Eye (tissue), 1 donor: ENCODE data around the gene NUP37.
"Not testable (repeated sequence)": the region's sequence is repeated elsewhere in the genome, so short reads cannot be mapped to it uniquely, and the experiment has no call there.

Experiments
- DNase-seq: peaks from one replicate; pipeline ENCODE4 v3.0.0-alpha.2; 2015

NUP37 gene

DNA sequence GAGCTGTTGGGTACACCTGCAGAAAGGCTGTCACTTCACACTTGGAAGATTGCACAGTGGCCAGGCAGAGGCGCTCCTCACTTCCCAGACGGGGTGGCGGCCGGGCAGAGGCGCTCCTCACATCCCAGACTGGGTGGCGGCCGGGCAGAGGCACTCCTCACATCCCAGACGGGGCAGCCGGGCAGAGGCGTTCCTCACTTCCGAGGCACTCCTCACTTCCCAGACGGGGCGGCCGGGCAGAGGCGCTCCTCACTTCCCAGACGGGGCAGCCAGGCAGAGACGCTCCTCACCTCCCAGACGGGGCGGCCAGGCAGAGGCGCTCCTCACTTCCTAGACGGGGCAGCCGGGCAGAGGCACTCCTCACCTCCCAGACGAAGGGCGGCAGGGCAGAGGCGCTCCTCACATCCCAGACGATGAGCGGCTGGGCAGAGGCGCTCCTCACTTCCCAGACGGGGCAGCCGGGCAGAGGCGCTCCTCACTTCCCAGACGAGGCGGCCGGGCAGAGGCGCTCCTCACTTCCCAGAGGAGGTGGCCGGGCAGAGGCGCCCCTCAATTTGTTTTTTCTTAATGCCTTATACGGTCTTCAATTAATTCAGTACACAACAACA lies 30.6 kb downstream of the NUP37 start:
- not testable (repeated sequence) for DNase-seq

DNA sequence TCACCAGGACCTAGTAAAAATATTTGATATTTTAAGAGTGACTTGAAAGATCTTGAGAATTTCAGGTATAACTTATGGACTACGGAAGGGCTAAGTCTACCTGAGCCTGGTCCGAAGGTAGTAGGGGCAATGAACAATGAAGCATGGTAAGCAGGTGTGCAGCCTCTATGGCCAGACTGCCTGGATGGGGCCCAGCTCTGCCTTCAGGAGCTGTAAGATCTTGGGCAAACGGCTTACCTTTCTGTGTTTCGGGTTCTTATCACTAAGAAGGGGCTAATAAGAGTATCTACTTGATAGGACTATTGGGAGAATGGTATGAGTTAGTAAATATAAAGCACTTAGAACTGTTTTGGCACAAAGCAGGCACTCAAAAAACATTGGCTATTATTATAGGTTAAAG lies 39.1 kb downstream of the NUP37 start:
- DNase-seq = no peak

DNA sequence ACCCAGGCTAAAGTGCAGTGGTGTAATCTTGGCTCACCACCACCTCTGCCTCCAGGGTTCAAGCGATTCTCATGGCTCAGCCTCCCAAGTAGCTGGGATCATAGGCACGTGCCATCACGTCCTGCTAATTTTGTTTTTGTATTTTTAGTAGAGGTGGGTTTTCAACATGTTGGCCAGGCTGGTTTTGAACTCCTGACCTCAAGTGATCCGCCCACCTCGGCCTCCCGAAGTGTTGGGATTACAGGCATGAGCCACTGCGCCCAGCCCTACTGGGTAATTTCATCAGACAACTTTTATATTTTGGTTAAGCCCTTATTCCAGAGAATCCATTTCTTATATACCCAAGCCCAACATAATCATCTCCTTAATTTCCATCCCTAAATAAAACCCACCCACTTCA lies 47.8 kb downstream of the NUP37 start:
- not testable (repeated sequence) for DNase-seq

DNA sequence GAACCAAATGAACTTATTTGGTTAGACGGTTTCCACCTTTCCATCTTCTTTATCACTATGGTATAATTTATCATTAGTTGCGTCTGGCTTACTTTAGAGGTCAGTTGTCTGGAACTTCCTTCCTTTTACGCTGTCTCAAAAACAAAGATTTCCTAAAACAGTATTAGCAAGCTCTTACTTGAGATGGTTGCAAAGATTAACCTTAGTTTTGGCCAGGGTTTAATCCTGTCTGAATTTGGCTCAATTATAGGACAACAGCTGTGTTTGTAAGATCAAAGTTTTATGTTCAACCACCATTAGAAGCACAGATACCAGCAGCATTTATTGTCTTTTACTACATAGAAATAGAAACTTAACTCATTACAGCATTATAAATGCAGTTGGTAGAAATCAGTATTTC lies 50.2 kb downstream of the NUP37 start:
- DNase-seq = no peak

DNA sequence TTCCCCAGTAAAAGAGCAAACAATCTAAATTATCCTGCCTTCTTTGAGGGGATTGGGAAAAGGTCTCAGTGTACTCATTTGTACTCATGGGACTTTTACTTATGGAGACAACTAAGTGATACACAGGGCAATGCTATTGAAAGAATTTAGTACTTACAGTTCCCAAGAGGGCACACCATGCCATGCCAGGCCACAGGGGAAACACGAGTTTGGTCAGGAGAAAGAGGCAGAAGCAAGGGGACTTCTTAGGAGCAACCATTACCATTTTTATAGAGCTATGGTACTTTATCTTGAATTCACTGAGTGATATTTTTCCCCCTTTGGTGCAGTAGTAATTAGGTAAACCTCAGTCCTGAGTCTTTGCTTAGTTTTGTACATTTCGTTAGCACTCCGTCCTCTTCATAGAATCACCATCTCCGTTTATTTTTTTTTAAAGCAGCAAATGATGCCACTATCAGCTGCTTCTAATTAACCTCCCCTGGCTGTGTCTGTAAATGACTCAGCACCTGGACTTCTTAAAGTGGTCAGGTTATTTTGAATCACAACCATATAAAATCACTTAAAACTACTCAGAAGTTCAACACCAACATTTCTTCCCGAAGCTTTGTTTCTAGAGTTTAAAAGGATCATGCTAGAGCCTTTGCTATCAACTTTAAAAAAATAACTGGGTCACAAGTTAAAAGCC lies 52.2 kb downstream of the NUP37 start:
- DNase-seq = no peak

DNA sequence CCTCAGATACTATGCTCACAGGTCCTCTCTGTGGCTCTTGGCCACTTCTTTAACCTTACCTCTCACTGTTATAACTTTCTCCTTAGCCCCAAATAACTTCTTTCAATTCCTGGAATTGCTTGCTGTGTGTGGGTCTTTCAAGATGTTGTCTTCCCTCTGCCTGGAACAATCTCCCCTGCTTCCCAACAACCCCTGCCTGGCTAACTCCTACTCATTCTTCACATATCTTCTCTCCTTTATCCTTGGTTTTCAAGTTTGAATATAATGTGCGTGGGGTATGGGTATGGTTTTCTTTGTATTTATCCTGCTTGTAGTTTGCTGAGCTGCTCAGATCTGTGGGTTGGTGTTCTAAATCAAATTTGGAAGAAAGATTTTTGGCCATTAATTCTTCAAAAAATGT lies 55.4 kb downstream of the NUP37 start:
- no peak for DNase-seq

DNA sequence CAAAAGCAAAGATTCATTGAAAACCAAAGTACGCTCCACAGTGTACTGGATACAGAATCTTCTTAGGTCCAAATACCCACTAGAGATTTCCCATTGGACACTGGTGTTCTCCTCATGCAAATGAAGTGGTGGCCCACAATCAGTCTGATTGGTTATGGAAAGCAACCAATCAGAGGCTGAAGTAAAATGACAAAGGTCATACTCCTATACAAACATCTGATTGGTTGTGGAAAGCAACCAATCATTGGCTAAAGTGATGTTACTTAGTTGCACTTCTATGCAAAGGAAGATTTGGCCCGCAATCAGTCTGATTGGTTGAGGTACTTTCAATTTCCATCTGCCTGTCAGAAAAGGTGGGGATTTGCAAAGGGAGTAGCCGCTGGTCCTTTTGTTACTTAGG lies 56.8 kb downstream of the NUP37 start:
- DNase-seq = peak; percentile 1

DNA sequence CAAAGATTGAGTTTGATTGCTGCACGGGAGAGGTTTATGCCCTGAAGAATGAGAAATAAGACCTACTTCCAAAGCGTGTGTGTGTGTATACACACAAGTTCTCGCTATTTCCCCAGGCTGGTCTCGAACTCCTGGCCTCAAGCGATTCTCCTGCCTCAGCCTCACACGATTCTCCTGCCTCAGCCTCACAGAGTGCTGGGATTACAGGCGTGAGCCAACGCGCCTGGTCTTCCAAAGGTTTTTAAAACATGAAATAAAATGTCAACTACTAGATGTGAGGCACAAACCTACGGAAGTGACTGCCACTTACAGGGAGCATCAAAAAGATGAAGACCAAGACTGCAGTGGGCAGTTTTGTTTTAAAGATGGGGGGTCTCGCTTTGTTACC lies 57.5 kb downstream of the NUP37 start:
- DNase-seq = no peak

DNA sequence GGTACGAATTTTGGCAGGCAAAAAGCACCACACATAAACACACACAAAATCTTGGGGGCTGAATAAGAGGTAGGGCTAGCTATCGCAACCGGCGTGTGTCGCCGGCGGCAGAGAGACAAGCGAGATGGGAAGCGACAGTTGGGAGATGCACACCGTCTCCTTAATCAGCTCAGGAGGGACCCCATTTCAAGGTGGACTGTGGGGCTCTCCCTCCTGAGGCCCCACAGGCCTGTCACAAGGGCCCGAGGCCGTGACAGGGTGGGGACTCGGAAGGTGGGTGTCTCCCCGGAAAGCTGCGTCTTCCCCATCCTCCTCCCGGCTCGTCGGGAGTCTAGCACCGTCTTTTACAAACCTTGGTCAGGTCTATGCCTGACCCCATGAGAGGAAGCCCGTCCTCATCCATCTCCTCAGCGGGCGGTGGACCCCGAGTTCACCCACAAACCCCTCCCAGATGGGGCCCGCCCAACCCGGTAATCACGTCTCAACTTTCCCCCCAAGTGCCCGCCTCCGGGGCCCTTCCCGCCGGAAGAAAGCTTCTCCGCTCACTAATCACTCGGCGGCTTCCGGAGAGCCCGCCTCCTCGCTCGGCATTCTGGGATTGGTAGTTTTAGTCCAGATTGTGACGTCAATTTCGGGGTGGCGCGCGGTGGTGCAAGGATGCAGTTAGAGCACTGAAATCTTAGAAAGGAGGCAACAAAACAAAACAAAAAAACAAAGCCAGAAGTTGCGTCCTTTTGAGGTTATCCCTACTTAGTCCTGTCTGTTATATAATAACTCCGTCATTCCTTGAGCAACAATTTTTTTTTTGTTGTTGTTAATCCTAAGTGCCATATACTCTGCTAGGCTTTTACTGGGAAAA lies 58.1 kb downstream of the NUP37 start, which contains the start of gene WASHC3:
WASHC3 (minus strand) TSS at position 432 of the 859 bp plus-strand sequence; CDS start at position 403, 29 bp downstream.
- peak; percentile 99 for DNase-seq

DNA sequence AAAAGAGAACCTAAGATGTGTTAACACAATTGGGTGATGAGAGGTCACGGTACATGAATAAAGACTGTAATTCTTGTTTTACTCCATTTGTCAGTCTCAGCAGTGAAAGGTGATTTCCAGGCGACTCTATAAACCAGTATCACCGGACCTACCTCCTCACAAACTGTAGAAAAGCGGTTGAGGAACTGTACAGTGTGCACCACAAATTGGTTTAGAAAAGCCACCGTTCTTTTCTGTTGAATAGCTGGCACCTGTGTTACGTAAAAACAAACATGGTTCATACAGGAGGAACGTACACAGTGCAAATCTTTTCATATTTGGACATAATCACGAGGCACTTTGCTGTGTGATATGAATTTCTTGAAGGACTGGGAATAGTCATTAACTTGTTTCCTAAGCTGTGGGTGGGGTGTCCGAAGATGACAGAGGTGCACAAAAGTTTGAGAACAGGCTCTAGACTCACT lies 58.8 kb downstream of the NUP37 start:
- DNase-seq = no peak

DNA sequence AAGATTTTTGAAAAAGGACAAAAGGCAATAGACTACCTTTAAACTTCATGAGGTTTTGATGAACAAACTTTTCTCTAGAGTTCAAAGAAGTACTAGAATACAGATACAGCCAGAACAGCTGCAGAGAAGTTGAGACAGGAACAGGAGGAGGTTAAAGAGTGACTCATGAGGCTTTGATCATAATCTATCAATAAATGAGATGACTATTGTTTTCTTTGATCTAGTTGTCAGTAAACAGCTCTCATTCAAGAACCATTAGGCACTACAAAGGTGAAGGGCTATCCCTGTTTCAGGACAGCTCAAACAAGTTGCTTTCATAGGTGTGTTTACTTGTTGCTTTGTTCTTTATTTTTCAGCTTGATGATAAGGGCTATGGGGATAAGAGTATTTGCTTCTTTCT lies 60.6 kb downstream of the NUP37 start:
- DNase-seq = no peak

DNA sequence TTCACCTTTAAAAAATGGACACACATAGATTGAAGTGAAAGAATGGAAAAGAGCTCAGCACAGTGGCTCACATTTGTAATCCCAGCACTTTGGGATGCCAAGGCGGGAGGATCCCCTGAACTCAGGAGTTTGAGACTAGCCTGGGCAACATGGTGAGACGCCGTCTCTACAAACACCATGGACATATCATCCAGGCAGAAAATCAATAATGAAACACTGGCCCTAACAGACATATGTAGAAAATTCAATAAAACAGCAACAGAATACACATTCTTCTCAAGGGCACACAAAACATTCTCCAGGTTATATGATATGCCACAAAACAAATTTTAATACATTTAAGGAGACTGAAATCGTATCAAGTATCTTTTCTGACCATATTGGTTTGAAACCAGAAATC lies 65.6 kb downstream of the NUP37 start:
- no peak for DNase-seq

DNA sequence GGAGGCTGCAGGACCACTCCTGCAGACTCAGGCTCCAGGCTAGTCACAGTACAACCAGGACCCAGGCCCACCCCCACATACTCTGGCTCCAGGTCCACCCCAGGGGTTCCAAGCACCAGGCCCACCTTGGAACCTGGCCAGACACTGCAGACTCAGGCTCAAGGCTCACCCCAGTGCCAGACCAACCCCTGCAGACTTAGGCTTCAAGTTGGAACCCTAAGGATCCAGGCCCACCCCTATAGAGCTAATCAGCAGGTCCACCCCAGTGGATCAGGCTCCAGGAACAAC lies 66.9 kb downstream of the NUP37 start:
- DNase-seq = no peak

DNA sequence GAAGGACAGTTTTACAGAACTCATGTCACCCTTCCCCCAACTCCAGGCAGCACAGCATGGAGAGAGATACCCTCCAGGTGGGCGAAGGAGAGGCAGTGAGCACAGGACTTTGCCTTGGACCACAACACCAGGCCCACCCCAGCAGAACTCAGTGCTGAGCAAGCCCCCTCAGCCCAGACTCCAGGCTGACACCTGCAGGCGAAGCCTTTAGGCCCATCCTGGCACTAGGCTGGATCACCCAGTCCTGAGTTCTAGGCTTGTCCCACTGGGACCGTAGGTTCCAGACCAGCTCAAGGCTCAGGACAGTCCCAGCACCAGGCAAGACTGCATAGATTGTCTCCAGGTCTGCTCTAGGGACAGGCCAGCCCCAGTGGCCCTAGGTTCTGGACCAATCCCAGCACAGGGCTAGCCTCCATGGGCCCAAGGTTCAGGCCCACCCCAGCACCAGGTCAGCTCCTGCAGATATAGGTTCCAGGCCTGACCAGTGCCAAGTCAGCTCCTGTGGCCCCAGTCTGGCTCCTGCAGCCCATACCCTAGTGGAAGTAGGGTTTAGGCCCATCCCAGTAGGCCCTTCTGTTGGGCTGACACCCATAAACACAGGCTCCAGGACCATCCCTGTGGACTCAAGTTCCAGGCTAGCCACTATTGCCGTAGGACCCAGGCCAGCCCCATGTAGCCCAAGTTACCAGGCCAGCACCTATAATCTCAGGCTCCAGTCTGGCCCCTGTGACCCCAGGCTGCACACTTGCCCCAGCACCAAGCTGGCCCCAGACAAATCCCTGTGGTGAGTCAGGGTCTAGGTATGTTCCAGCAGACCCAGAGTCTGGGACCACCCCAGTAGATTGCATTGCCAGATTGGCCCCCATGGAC lies 67.5 kb downstream of the NUP37 start:
- no peak for DNase-seq

DNA sequence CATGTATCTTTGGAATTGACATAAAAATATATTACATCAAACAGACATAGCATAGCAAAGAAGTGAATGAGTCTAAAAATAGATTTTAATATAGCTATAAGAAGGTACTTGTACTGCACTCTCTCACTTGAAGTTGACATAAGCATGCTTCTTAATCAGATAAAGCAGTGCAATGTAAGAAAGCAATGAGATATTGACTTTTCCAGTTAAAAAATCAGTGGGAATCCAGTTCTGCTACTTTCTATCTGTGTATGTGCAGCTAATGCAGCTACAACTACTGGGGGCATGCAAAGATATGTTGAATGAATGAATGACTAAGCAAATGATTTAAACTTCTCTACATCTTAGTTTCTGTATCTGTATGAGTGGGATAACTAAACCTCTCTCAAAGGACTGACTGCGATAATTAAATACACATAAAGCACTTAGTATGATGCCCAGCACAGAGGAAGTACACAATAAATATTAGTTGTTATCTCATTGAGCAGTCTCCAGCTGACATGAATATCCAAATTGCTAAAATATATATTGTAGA lies 68.4 kb downstream of the NUP37 start:
- no peak for DNase-seq

DNA sequence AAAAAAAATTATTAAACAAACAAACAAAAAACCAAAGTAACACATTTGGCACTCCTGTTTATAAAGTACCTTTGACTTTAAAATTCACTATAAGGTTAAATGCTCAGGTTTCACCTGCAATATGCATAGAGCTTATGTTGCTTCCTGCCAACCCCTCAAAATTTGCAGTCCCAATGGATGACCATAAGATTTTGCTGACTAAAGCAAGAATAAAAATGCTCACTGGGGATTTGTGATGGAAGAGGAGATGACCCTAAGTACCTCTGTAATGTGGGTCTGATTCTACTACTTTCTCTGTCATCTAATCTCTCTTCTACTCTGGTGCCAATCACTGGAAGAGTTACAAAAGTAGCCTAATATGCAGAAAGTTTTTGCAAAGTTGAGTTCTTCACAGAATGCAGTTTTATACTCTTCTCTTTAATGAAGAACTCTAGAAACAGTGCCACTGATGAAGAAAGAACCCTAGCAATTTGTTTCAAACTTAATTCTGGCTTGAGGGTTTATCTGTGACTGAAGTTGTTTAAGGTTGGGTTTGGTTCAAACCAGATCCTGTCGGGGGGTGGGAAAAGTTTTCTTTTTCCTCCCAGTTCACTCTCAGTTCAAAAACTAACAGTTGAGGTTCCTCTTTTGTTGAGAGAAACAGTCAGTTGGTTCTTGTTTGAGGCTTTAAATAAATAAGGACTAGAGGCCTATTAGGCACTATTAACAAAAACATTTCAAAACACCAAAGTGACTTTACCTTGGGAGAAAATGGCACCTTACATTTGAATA lies 69.1 kb downstream of the NUP37 start:
- DNase-seq = peak; percentile 1

DNA sequence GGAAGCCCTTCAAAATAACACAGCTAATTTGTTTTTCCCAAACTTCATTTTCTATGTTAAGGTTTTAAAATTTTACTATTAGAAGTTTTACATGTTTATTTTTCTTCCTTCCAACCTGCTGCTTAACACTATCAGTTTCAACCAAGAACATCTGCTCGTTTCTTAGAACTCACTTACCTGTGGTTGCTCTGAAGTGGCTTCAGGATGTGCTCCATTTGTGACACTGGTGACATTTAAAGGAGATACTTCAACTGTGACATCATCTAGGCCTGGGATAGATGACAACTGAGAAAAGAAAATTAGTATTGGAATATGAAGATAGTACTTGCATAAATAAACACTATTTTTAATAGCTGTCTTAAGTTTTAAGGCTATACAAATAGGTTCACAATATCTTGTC lies 76.0 kb downstream of the NUP37 start:
- DNase-seq = no peak

DNA sequence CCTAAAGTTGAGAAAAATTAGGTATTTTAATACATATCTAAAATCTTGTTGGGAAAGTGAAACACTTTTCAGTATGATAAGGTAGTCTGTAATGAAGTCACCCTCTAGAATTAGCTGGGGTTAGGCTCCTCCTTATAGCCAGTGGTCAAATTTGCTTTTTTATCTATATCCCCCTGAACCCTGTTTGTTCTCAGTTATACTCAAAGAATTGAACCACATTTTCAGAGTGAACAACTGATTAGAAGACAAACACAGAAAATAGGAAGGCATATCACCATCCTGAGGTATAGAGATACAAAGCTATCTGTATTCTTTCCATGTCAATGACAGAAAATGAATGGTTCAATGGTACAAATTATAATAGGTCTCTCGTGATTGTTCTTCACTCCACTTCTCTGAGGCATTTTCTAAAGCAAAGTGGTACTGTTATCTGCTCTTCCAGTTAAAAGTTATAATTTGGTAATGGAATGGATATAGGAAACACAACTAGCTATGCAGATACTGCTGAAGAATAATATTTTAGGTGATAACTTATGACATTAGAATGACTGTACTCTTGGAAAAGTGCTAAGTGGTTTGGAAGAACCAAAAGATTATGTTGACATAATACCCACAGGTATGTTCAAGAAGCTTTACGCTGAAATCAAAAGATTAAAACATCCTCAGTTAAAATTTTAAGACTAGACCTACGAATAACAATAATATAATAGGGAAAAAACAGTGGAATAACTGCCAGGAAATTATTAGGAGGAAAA lies 85.7 kb downstream of the NUP37 start:
- no peak for DNase-seq

DNA sequence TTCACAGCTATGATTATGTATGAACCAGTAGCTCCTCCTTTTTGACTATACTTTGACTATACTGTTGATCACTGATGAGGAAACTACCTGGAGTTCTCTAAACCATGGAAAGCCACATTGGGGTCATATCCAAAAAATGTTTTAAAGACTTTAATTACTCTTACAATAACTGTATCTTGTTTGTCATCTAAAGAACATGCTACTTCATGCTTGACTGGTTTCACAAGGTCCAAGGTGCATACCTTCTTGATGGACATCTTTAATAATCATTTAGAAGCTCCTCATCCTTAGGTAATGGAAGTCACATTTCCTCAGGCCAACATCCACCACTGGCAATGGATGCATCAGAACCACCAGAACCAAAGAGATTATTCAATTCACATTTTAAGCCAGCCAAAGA lies 88.1 kb downstream of the NUP37 start:
- no peak for DNase-seq

DNA sequence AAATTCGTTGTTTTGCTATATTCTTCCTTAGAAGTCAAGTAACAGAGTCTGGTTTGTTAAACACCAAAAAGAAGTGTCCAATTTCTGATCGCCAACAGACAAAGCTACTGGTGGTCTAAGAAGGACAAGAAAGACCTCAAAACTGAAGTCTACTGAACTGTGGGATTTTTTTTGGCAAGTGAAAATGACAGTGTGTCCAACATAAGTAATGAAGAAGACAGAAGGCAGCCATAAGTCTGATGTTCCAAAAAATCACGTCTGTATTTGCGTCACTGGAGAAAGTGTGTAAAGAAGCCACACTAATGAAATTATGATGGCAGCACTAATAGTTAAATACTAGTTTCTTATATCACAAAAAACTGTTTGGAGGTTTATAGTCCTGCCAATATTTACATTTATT lies 90.8 kb downstream of the NUP37 start:
- DNase-seq = peak; percentile 7

DNA sequence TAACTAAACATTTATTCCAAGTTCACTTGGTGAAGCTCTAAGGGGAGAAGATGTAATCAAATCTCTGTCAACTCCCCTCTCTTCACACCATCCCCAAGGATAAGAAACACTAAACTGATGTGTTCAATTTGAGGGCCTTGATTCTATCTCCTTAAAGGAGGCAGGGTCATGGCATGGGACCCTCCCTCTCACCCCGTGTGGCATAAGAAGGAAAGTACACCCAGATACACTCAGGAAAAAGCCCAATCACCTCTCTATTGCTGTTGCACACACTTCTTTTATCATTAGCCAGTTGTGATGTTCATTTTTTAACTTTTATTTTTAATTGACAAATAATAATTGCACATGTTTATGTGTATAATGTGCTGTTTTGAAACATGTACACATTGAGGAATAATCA lies 93.2 kb downstream of the NUP37 start:
- DNase-seq = no peak
